SU-DHL-6 (cell line): Measurements from ENCODE around the gene DLG1.

Experiments
- H2AFZ ChIP-seq: fragments of 200-600 bp; sonication (generic); 2 replicates; pipeline ENCODE4 v1.6.1; 2014; ENCODE audit warnings: low read depth, mild to moderate bottlenecking, moderate library complexity, mixed read lengths, antibody characterized with exemption, low read length; ENCODE audit not compliant: severe bottlenecking
- H3F3A ChIP-seq: fragments of 200-600 bp; shearing (Covaris generic); 2 replicates; pipeline ENCODE4 v1.6.0; 2016; ENCODE audit warnings: antibody characterized with exemption, mild to moderate bottlenecking; ENCODE audit not compliant: insufficient read depth
- H3K27ac ChIP-seq: fragments of 200-600 bp; sonication (generic); 2 replicates; pipeline ENCODE4 v1.5.1; 2016; ENCODE audit warnings: low read depth, mild to moderate bottlenecking, low read length, moderate library complexity, mixed read lengths
- H3K27me3 ChIP-seq: fragments of 200-600 bp; sonication (generic), shearing (Covaris generic); 2 replicates; pipeline ENCODE4 v1.6.0; 2014; ENCODE audit warnings: mild to moderate bottlenecking, low read length
- H3K36me3 ChIP-seq: fragments of 200-600 bp; sonication (generic); 2 replicates; pipeline ENCODE4 v1.6.1; 2014; ENCODE audit warnings: mild to moderate bottlenecking, low read length, mixed read lengths
- H3K4me2 ChIP-seq: fragments of 300-600, 200-600 bp; shearing (Covaris generic), sonication (generic); 2 replicates; pipeline ENCODE4 v1.6.0; 2014; ENCODE audit warnings: low read length, low read depth, mild to moderate bottlenecking; ENCODE audit not compliant: poor library complexity, severe bottlenecking
- H3K4me3 ChIP-seq: fragments of 200-600 bp; sonication (generic); 2 replicates; pipeline ENCODE4 v1.5.1; 2014; ENCODE audit warnings: antibody characterized with exemption, low read length, mild to moderate bottlenecking, mixed read lengths; ENCODE audit not compliant: insufficient read depth, poor library complexity, severe bottlenecking
- H3K79me2 ChIP-seq: fragments of 200-600 bp; sonication (generic); 2 replicates; pipeline ENCODE4 v1.6.1; 2014; ENCODE audit warnings: mild to moderate bottlenecking, low read length, moderate library complexity; ENCODE audit not compliant: insufficient read depth
- H3K9ac ChIP-seq: fragments of 200-600 bp; sonication (generic); 2 replicates; pipeline ENCODE4 v1.7.0; 2014; ENCODE audit warnings: mild to moderate bottlenecking, low read length
- H3K9me2 ChIP-seq: fragments of 200-600 bp; sonication (generic); replicated peaks from 2 replicates; pipeline ENCODE4 v1.6.1; 2014; ENCODE audit warnings: low read length; ENCODE audit not compliant: insufficient read depth
- H3K9me3 ChIP-seq: fragments of 200-600 bp; sonication (generic); 2 replicates; pipeline ENCODE4 v1.6.1; 2014; ENCODE audit warnings: low read length, mixed read lengths; ENCODE audit not compliant: insufficient read depth
- H4K20me1 ChIP-seq: fragments of 200-600 bp; sonication (generic); 2 replicates; pipeline ENCODE4 v1.6.1; 2014; ENCODE audit warnings: low read depth, mild to moderate bottlenecking, antibody characterized with exemption, low read length, moderate library complexity, mixed read lengths
- EZH2phosphoT487 ChIP-seq: fragments of 200-600 bp; sonication (generic), shearing (Covaris generic); conservative IDR thresholded peaks from 2 replicates; pipeline ENCODE4 v1.6.1; 2018; ENCODE audit warnings: mild to moderate bottlenecking, antibody characterized with exemption, low read length, moderate library complexity, mixed read lengths
- TF ChIP-seq, protein P1 (sequence below): fragments of 200-600 bp; sonication (generic); IDR thresholded peaks from one replicate; pipeline ENCODE4 v1.5.1; 2017; ENCODE audit warnings: antibody characterized with exemption, mild to moderate bottlenecking, low read length, moderate library complexity; ENCODE audit not compliant: insufficient read depth, poor library complexity, severe bottlenecking

The DLG1 gene

DNA sequence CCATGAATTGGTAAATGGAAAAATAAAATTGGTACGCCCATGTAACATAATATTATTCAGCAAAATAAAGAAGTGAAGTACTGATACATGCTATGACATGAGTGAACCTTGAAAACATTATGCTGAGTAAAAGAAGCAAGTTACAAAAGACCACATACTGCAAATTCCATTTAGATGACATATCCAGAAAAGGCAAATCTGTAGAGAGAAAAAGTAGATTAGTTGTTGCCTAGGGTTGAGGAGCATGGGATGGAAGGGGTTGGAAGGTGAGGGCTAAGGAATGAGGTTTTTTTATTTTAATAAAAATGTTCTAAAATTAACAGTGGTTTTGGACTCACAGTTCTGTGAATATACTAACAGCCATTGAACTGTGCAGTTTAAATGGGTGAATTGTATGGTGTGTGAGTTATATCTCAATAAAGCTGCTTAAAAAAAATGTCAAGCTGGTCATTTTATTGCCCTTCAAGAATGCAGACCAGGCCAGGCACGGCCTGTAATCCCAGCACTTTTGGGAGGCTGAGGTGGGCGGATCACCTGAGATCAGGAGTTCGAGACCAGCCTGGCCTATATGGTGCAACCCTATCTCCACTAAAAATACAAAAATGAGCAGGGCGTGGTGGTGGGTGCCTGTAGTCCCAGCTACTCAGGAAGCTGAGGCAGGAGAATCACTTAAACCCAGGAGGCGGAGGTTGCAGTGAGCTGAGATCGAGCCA, 8.1 kb upstream of the DLG1 start:
- no peaks in the 10 kb centered on the region for H3F3A ChIP-seq
- no peaks in the 10 kb centered on the region for H3K9me3 ChIP-seq
- no peaks in the 10 kb centered on the region for H3K27me3 ChIP-seq
- H3K4me2 ChIP-seq = no peak overlapping the region
- H3K9ac ChIP-seq = no peak overlapping the region
- no peaks in the 10 kb centered on the region for H3K36me3 ChIP-seq
- no peak overlapping the region for H2AFZ ChIP-seq
- H3K4me3 ChIP-seq = no peak overlapping the region
- TF ChIP-seq, protein P1, sequence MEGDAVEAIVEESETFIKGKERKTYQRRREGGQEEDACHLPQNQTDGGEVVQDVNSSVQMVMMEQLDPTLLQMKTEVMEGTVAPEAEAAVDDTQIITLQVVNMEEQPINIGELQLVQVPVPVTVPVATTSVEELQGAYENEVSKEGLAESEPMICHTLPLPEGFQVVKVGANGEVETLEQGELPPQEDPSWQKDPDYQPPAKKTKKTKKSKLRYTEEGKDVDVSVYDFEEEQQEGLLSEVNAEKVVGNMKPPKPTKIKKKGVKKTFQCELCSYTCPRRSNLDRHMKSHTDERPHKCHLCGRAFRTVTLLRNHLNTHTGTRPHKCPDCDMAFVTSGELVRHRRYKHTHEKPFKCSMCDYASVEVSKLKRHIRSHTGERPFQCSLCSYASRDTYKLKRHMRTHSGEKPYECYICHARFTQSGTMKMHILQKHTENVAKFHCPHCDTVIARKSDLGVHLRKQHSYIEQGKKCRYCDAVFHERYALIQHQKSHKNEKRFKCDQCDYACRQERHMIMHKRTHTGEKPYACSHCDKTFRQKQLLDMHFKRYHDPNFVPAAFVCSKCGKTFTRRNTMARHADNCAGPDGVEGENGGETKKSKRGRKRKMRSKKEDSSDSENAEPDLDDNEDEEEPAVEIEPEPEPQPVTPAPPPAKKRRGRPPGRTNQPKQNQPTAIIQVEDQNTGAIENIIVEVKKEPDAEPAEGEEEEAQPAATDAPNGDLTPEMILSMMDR = no peak
- no peak for TF ChIP-seq EZH2phosphoT487
- no peaks in the 10 kb centered on the region for H4K20me1 ChIP-seq
- H3K9me2 ChIP-seq = no peaks in the 10 kb centered on the region
- no peak overlapping the region for H3K27ac ChIP-seq
- no peaks in the 10 kb centered on the region for H3K79me2 ChIP-seq

GRCh38 chr3:197305854-197306253, 7.4 kb upstream of the DLG1 start:
- H3K79me2 ChIP-seq = no peaks in the 10 kb centered on the region
- no peaks in the 10 kb centered on the region for H3F3A ChIP-seq
- no peaks in the 10 kb centered on the region for H3K9me2 ChIP-seq
- H3K9me3 ChIP-seq = no peaks in the 10 kb centered on the region
- no peak overlapping the region for H3K9ac ChIP-seq
- H3K36me3 ChIP-seq = no peaks in the 10 kb centered on the region
- TF ChIP-seq, protein P1 = no peak
- no peak for TF ChIP-seq EZH2phosphoT487
- no peak overlapping the region for H3K4me3 ChIP-seq
- H3K27ac ChIP-seq = no peak overlapping the region
- no peak overlapping the region for H2AFZ ChIP-seq
- H3K27me3 ChIP-seq = no peaks in the 10 kb centered on the region
- H4K20me1 ChIP-seq = no peaks in the 10 kb centered on the region
- H3K4me2 ChIP-seq = no peak overlapping the region

- Histone ChIP-seq H3F3A (no peaks in the 10 kb centered on the region), H3K9me3 (no peaks in the 10 kb centered on the region), H3K4me3 (no peak overlapping the region), H2AFZ (no peak overlapping the region), H3K27ac (no peak overlapping the region), H3K9ac (no peak overlapping the region), H4K20me1 (no peaks in the 10 kb centered on the region), H3K79me2 (no peaks in the 10 kb centered on the region), H3K36me3 (no peaks in the 10 kb centered on the region), H3K9me2 (no peaks in the 10 kb centered on the region), H3K4me2 (no peak overlapping the region), H3K27me3 (no peaks in the 10 kb centered on the region)
- TF ChIP-seq EZH2phosphoT487 = no peak
- TF ChIP-seq, protein P1 = no peak
Measured at GRCh38 chr3:197303452-197303851, 5.0 kb upstream of the DLG1 start.
